HEK293 (cell line): ENCODE results near the gene CHST8.

Experiments used
- BCL11B ChIP-seq: fragments of 450-650 bp; formaldehyde crosslinking; IDR thresholded peaks from 2 replicates; pipeline ENCODE4 v1.5.1; 2016; ENCODE audit warnings: low read depth, missing biosample characterization, missing genetic modification characterization
- GLIS1 ChIP-seq: fragments of 450-650 bp; formaldehyde crosslinking; IDR thresholded peaks from 2 replicates; pipeline ENCODE4 v1.5.1; 2016; ENCODE audit warnings: missing biosample characterization, missing genetic modification characterization
- HOXA7 ChIP-seq: sonication (generic); formaldehyde crosslinking; IDR thresholded peaks from 2 replicates; pipeline ENCODE4 v1.8.1; 2022; ENCODE audit warnings: missing genetic modification reagents, borderline replicate concordance
- KLF16 ChIP-seq: fragments of 450-650 bp; formaldehyde crosslinking; IDR thresholded peaks from 2 replicates; pipeline ENCODE4 v1.5.1; 2017; ENCODE audit warnings: missing biosample characterization, missing genetic modification characterization
- KLF7 ChIP-seq: fragments of 450-650 bp; formaldehyde crosslinking; IDR thresholded peaks from 2 replicates; pipeline ENCODE4 v1.5.1; 2016; ENCODE audit warnings: missing biosample characterization, missing genetic modification characterization, borderline replicate concordance
- KLF8 ChIP-seq: fragments of 450-650 bp; formaldehyde crosslinking; IDR thresholded peaks from 2 replicates; pipeline ENCODE4 v1.5.1; 2016; ENCODE audit warnings: missing biosample characterization, missing genetic modification characterization
- KLF9 ChIP-seq: fragments of 450-650 bp; formaldehyde crosslinking; IDR thresholded peaks from 2 replicates; pipeline ENCODE4 v1.5.1; 2016; ENCODE audit warnings: missing biosample characterization, missing genetic modification characterization, low read depth
- MZF1 ChIP-seq: fragments of 450-650 bp; formaldehyde crosslinking; IDR thresholded peaks from 2 replicates; pipeline ENCODE4 v1.5.1; 2017; ENCODE audit warnings: missing biosample characterization, missing genetic modification characterization, borderline replicate concordance
- REST ChIP-seq: fragments of 450-650 bp; formaldehyde crosslinking; IDR thresholded peaks from 2 replicates; pipeline ENCODE4 v1.5.1; 2016; ENCODE audit warnings: missing biosample characterization, missing genetic modification characterization
- SALL2 ChIP-seq: fragments of 450-650 bp; formaldehyde crosslinking; IDR thresholded peaks from 2 replicates; pipeline ENCODE4 v1.5.0; 2017; ENCODE audit warnings: missing biosample characterization, mild to moderate bottlenecking, missing genetic modification characterization, borderline replicate concordance
- TCF7L2 ChIP-seq: IDR thresholded peaks from 2 replicates; pipeline ENCODE4 v1.6.1; 2011; ENCODE audit warnings: low read depth, mild to moderate bottlenecking, inconsistent platforms, low read length, moderate library complexity, borderline replicate concordance
- TSHZ1 ChIP-seq: fragments of 450-650 bp; formaldehyde crosslinking; IDR thresholded peaks from 2 replicates; pipeline ENCODE4 v1.5.1; 2016; ENCODE audit warnings: missing biosample characterization, missing genetic modification characterization, borderline replicate concordance
- ZBTB1 ChIP-seq: fragments of 450-650 bp; formaldehyde crosslinking; IDR thresholded peaks from 2 replicates; pipeline ENCODE4 v1.5.1; 2016; ENCODE audit warnings: missing biosample characterization, missing genetic modification characterization
- ZBTB20 ChIP-seq: fragments of 450-650 bp; formaldehyde crosslinking; IDR thresholded peaks from 2 replicates; pipeline ENCODE4 v1.5.1; 2016; ENCODE audit warnings: missing biosample characterization, missing genetic modification characterization
- ZFP41 ChIP-seq: fragments of 450-650 bp; formaldehyde crosslinking; IDR thresholded peaks from 2 replicates; pipeline ENCODE4 v1.5.1; 2016; ENCODE audit warnings: missing biosample characterization, missing genetic modification characterization, borderline replicate concordance
- ZNF16 ChIP-seq: fragments of 450-650 bp; formaldehyde crosslinking; IDR thresholded peaks from 2 replicates; pipeline ENCODE4 v1.5.1; 2016; ENCODE audit warnings: low read depth, missing biosample characterization, missing genetic modification characterization
- ZNF223 ChIP-seq: fragments of 450-650 bp; formaldehyde crosslinking; IDR thresholded peaks from 2 replicates; pipeline ENCODE4 v1.5.1; 2016; ENCODE audit warnings: missing biosample characterization, missing genetic modification characterization
- ZNF274 ChIP-seq, 2 experiments: fragments of 200-500 bp in 1 of 2; fragments of 450-650 bp in 1 of 2; sonication (Bioruptor generic) in 1 of 2; formaldehyde crosslinking in 1 of 2; IDR thresholded peaks; 2 replicates each; pipeline versions ENCODE4 v1.5.1 to v1.6.1; 2014 to 2016; ENCODE audit warnings: borderline replicate concordance in 1 of 2, inconsistent platforms in 1 of 2, low read length in 1 of 2, missing biosample characterization in 1 of 2, missing genetic modification characterization in 1 of 2
- ZNF292 ChIP-seq: fragments of 450-650 bp; formaldehyde crosslinking; IDR thresholded peaks from 2 replicates; pipeline ENCODE4 v1.5.1; 2016; ENCODE audit warnings: low read depth, missing biosample characterization, missing genetic modification characterization, borderline replicate concordance
- ZNF324 ChIP-seq: fragments of 450-650 bp; formaldehyde crosslinking; IDR thresholded peaks from 2 replicates; pipeline ENCODE4 v1.5.1; 2016; ENCODE audit warnings: missing biosample characterization, missing genetic modification characterization
- ZNF354C ChIP-seq: fragments of 450-650 bp; formaldehyde crosslinking; IDR thresholded peaks from 2 replicates; pipeline ENCODE4 v1.5.1; 2016; ENCODE audit warnings: missing biosample characterization, missing genetic modification characterization, low read depth, borderline replicate concordance
- ZNF416 ChIP-seq: fragments of 450-650 bp; formaldehyde crosslinking; IDR thresholded peaks from 2 replicates; pipeline ENCODE4 v1.5.1; 2016; ENCODE audit warnings: missing biosample characterization, missing genetic modification characterization
- ZNF433 ChIP-seq: fragments of 450-650 bp; formaldehyde crosslinking; IDR thresholded peaks from 2 replicates; pipeline ENCODE4 v1.5.1; 2016; ENCODE audit warnings: missing biosample characterization, missing genetic modification characterization, low read depth
- ZNF558 ChIP-seq: fragments of 450-650 bp; formaldehyde crosslinking; IDR thresholded peaks from 2 replicates; pipeline ENCODE4 v1.5.1; 2016; ENCODE audit warnings: missing biosample characterization, missing genetic modification characterization
- ZNF621 ChIP-seq: fragments of 450-650 bp; formaldehyde crosslinking; IDR thresholded peaks from 2 replicates; pipeline ENCODE4 v1.5.1; 2017; ENCODE audit warnings: missing biosample characterization, missing genetic modification characterization
- ZNF830 ChIP-seq: fragments of 450-650 bp; IDR thresholded peaks from 2 replicates; pipeline ENCODE4 v1.5.0; 2018; ENCODE audit warnings: missing biosample characterization, missing genetic modification characterization, low read depth, mild to moderate bottlenecking, moderate library complexity
- ZSCAN16 ChIP-seq: fragments of 450-650 bp; formaldehyde crosslinking; IDR thresholded peaks from 2 replicates; pipeline ENCODE4 v1.5.1; 2016; ENCODE audit warnings: missing biosample characterization, missing genetic modification characterization
- TF ChIP-seq, protein P1 (sequence below): fragments of 450-650 bp; formaldehyde crosslinking; IDR thresholded peaks from 2 replicates; pipeline ENCODE4 v1.5.1; 2016; ENCODE audit warnings: missing biosample characterization, missing genetic modification characterization, borderline replicate concordance
- TF ChIP-seq, protein P2 (sequence below): fragments of 450-650 bp; formaldehyde crosslinking; IDR thresholded peaks from 2 replicates; pipeline ENCODE4 v1.5.1; 2017; ENCODE audit warnings: missing biosample characterization, missing genetic modification characterization

CHST8 gene

DNA sequence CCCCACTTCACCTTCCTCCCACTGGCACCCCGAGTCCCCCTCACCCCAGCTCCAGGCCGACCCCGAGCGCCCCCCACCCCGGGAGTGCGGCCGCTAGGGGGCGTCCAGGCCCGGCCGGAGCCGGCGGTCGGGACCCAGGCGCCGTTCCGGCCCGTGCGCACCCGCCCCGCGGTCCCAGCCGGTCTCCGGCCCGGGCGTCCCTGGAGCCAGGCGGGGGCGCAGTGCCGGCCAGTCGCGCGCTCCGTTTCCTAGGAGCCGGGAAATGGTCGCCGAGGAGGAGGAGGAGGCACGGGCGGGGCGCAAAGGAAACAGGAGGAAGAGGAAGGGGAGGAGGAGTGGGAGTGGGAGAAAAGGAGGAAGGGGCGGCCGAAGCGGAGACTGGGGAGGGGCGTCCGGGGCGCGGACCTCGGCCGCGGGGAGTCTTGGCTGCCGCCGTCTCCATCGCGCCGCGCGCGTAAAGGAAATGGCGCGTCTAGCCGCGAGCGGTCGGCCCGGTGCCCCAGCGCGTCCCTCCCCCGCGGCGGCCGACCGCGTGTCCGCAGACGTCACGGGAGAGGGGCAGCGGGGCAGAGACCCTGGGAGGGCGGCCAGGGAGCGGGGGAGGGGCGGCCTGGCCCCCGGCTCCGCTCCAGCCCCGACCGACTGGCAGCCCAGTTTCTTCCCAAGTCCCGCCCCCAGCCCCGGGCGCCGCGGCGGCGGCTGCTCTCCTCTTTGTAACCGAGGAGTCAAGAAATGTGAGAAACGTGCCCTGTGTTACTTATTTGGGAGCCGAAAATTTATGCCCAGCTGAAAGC lies 173.8 kb downstream of the CHST8 start (continued):
- TF ChIP-seq TSHZ1 (tag by site-specific recombination) = no peak
- TF ChIP-seq ZNF416 = no peak
- TF ChIP-seq ZNF433 (tag by site-specific recombination) = no peak
- TF ChIP-seq ZNF621 (tag by site-specific recombination) = no peak
- TF ChIP-seq ZNF324 (tag by site-specific recombination) = peak; percentile 11; the same call in 1 of the 2 replicates
- peak; percentile 71 for TF ChIP-seq MZF1
- TF ChIP-seq ZNF223 (tag by site-specific recombination) = peak; percentile 53; the same call in 1 of the 2 replicates
- TF ChIP-seq ZFP41 = no peak
- peak; percentile 99 for TF ChIP-seq KLF8 (tag by site-specific recombination)
- TF ChIP-seq ZNF354C (tag by site-specific recombination) = no peak
- peak; percentile 90 for TF ChIP-seq TCF7L2
- peak; percentile 97 for TF ChIP-seq ZBTB20 (tag by site-specific recombination)
- peak; percentile 64 for TF ChIP-seq REST
- peak; percentile 79; the same call in 1 of the 2 replicates for TF ChIP-seq ZSCAN16
- TF ChIP-seq ZNF830 (tag by site-specific recombination) = no peak
- TF ChIP-seq SALL2 (tag by site-specific recombination) = no peak
- peak; percentile 92 for TF ChIP-seq KLF16 (tag by site-specific recombination)
- peak; percentile 7; the same call in 1 of the 2 replicates for TF ChIP-seq ZNF16
- TF ChIP-seq ZNF292 (tag by site-specific recombination) = no peak
- peak; percentile 65; the same call in 1 of the 2 replicates for TF ChIP-seq ZBTB1
- peak; percentile 72 for TF ChIP-seq KLF9
- no peak for TF ChIP-seq KLF7
- TF ChIP-seq ZNF274 (IDR thresholded peaks at IDR 0.05; ENCODE audit: low read length) = no peak
- TF ChIP-seq ZNF274 (tag by site-specific recombination; IDR thresholded peaks at IDR 0.05; ENCODE audit: borderline replicate concordance) = no peak; the same call in 1 of the 2 replicates
- no peak; the same call in 1 of the 2 replicates for TF ChIP-seq HOXA7
- TF ChIP-seq BCL11B = no peak
- TF ChIP-seq, protein P1, sequence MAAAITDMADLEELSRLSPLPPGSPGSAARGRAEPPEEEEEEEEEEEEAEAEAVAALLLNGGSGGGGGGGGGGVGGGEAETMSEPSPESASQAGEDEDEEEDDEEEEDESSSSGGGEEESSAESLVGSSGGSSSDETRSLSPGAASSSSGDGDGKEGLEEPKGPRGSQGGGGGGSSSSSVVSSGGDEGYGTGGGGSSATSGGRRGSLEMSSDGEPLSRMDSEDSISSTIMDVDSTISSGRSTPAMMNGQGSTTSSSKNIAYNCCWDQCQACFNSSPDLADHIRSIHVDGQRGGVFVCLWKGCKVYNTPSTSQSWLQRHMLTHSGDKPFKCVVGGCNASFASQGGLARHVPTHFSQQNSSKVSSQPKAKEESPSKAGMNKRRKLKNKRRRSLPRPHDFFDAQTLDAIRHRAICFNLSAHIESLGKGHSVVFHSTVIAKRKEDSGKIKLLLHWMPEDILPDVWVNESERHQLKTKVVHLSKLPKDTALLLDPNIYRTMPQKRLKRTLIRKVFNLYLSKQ = 0 out of 2 replicates have a peak, but pooled peaks have one; percentile 73
- TF ChIP-seq GLIS1 = peak; percentile 99
- TF ChIP-seq ZNF558 (tag by site-specific recombination) = 0 out of 2 replicates have a peak, but pooled peaks have one; percentile 2
- TF ChIP-seq, protein P2, sequence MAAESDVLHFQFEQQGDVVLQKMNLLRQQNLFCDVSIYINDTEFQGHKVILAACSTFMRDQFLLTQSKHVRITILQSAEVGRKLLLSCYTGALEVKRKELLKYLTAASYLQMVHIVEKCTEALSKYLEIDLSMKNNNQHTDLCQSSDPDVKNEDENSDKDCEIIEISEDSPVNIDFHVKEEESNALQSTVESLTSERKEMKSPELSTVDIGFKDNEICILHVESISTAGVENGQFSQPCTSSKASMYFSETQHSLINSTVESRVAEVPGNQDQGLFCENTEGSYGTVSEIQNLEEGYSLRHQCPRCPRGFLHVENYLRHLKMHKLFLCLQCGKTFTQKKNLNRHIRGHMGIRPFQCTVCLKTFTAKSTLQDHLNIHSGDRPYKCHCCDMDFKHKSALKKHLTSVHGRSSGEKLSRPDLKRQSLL (tag by site-specific recombination) = peak; percentile 81
